ENCODE results near the gene SIVA1.

DNA sequence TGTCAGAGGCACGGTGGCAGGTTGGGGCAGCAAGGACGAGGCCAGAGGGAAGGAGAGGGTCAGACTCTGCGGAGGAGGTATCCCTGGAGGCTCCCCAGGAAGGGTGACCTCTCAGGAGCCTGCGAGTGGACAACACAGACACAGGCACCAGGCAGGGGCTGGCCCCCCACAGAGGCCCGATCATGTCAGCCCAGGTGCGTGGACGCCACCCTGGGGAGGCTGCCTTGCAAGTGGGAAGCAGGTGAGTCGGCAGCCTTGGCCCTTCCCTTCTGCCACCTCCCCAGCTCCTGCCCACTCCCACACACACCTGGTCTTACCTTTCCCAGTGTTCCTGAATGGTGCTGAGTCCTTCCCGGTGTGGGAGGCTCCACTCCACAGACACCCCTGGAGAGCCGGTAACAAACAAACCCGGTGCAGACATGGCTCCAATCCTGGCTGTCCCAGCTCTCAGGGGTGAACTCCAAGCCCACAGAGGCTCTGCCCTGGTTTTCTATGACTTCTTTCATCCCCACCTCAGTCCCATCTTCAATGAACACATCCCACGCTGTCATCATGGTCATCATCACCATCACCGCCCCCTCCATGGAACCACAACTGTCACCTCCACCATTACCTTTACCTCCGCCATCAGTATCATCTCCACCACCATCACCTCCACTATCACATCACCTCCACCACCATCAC lies 53.1 kb downstream of the SIVA1 start:
- TF ChIP-seq BHLHE40 (IDR thresholded peaks at IDR 0.05; ENCODE audit: borderline replicate concordance) (no peak), FOXM1 (IDR thresholded peaks at IDR 0.05; ENCODE audit: borderline replicate concordance) (no peak), FOXK2 (IDR thresholded peaks at IDR 0.05) (no peak), SUZ12 (IDR thresholded peaks at IDR 0.05) (no peak), FOXA1 (IDR thresholded peaks at IDR 0.05) (no peak), LEF1 (IDR thresholded peaks at IDR 0.05; ENCODE audit: borderline replicate concordance) (no peak), SP1 (IDR thresholded peaks at IDR 0.05) (no peak), ELF4 (IDR thresholded peaks at IDR 0.05) (no peak), ARNT (IDR thresholded peaks at IDR 0.05) (no peak), TARDBP (IDR thresholded peaks at IDR 0.05) (no peak), CTBP1 (IDR thresholded peaks at IDR 0.05; ENCODE audit: borderline replicate concordance) (no peak), ZNF384 (IDR thresholded peaks at IDR 0.05) (no peak), L3MBTL2 (conservative IDR thresholded peaks at IDR 0.05) (no peak), NFRKB (IDR thresholded peaks at IDR 0.05) (no peak)
